Neural cell (in vitro differentiated cells): ENCODE results near the gene CACNA1A. TPM values are rescaled to one million over a fixed set of nuclear protein-coding genes. Genes with fewer than 3 reads are reported as not detected.

Experiments used
- H2AFZ ChIP-seq: fragments of 200-600, 300-800 bp; sonication (generic), shearing (Covaris generic); 2 replicates; pipeline ENCODE4 v1.6.0; 2014; ENCODE audit warnings: low read depth, mild to moderate bottlenecking, antibody characterized with exemption, low read length, moderate library complexity
- H3F3A ChIP-seq: fragments of 200-600 bp; shearing (Covaris generic); 2 replicates; pipeline ENCODE4 v1.6.1; 2016; ENCODE audit warnings: mild to moderate bottlenecking, moderate library complexity, mixed read lengths, antibody characterized with exemption, low read length; ENCODE audit not compliant: insufficient read depth, poor library complexity, severe bottlenecking
- H3K27ac ChIP-seq: fragments of 200-600, 300-800 bp; sonication (generic), shearing (Covaris generic); 2 replicates; pipeline ENCODE4 v1.5.1; 2014; ENCODE audit warnings: mild to moderate bottlenecking, low read length, moderate library complexity
- H3K27me3 ChIP-seq: fragments of 300-800, 200-600 bp; sonication (generic), shearing (Covaris generic); 2 replicates; pipeline ENCODE4 v1.6.0; 2014; ENCODE audit warnings: mild to moderate bottlenecking, low read depth, low read length, moderate library complexity; ENCODE audit not compliant: insufficient read depth
- H3K36me3 ChIP-seq: fragments of 300-800, 200-600 bp; sonication (generic), shearing (Covaris generic); 2 replicates; pipeline ENCODE4 v1.5.1; 2014; ENCODE audit warnings: mild to moderate bottlenecking, antibody characterized with exemption, low read length, moderate library complexity; ENCODE audit not compliant: insufficient read depth
- H3K4me2 ChIP-seq: fragments of 300-800, 200-600 bp; sonication (generic), shearing (Covaris generic); 2 replicates; pipeline ENCODE4 v1.6.0; 2014; ENCODE audit warnings: mild to moderate bottlenecking, low read length
- H3K4me3 ChIP-seq: fragments of 300-800, 200-600 bp; sonication (generic), shearing (Covaris generic); 2 replicates; pipeline ENCODE4 v1.5.1; 2014; ENCODE audit warnings: mild to moderate bottlenecking, low read length, moderate library complexity
- H3K79me2 ChIP-seq: fragments of 200-600 bp; shearing (Covaris generic); replicated peaks from 2 replicates; pipeline ENCODE4 v1.6.0; 2014; ENCODE audit warnings: mild to moderate bottlenecking, low read length, moderate library complexity; ENCODE audit not compliant: insufficient read depth
- H3K9ac ChIP-seq: fragments of 300-800, 200-600 bp; sonication (generic), shearing (Covaris generic); 2 replicates; pipeline ENCODE4 v1.6.1; 2016; ENCODE audit warnings: mild to moderate bottlenecking, low read length, mixed read lengths
- H3K9me2 ChIP-seq: fragments of 200-600 bp; shearing (Covaris generic); 2 replicates; pipeline ENCODE4 v1.6.1; 2016; ENCODE audit warnings: mild to moderate bottlenecking, low read length, mixed read lengths; ENCODE audit not compliant: insufficient read depth
- H3K9me3 ChIP-seq: fragments of 200-600, 300-800 bp; sonication (generic), shearing (Covaris generic); 2 replicates; pipeline ENCODE4 v1.6.1; 2016; ENCODE audit warnings: mild to moderate bottlenecking, mixed run types, low read length, moderate library complexity, mixed read lengths
- H4K20me1 ChIP-seq: fragments of 200-600 bp; shearing (Covaris generic); 2 replicates; pipeline ENCODE4 v1.6.1; 2016; ENCODE audit warnings: mild to moderate bottlenecking, mixed run types; ENCODE audit not compliant: insufficient read depth
- CTCF ChIP-seq: fragments of 450-650 bp; IDR thresholded peaks from 2 replicates; pipeline ENCODE4 v1.5.1; 2014; ENCODE audit warnings: antibody characterized with exemption, mild to moderate bottlenecking, moderate library complexity; ENCODE audit not compliant: poor library complexity, severe bottlenecking
- EP300 ChIP-seq: fragments of 450-650 bp; conservative IDR thresholded peaks from 2 replicates; pipeline ENCODE4 v1.6.1; 2014; ENCODE audit warnings: antibody characterized with exemption, mild to moderate bottlenecking, moderate library complexity; ENCODE audit not compliant: poor library complexity, severe bottlenecking
- EZH2 ChIP-seq: fragments of 200-600, 300-800 bp; shearing (Covaris generic), sonication (generic); IDR thresholded peaks from 2 replicates; pipeline ENCODE4 v1.6.1; 2014; ENCODE audit warnings: antibody characterized with exemption, low read length, borderline replicate concordance, mild to moderate bottlenecking; ENCODE audit not compliant: insufficient read depth, poor library complexity, severe bottlenecking
- MXI1 ChIP-seq: fragments of 450-650 bp; conservative IDR thresholded peaks from 2 replicates; pipeline ENCODE4 v1.6.1; 2014; ENCODE audit warnings: antibody characterized with exemption, mild to moderate bottlenecking; ENCODE audit not compliant: poor library complexity, severe bottlenecking
- POLR2AphosphoS5 ChIP-seq: IDR thresholded peaks from 2 replicates; pipeline ENCODE4 v1.6.1; 2012
- RAD21 ChIP-seq: fragments of 450-650 bp; conservative IDR thresholded peaks from 2 replicates; pipeline ENCODE4 v1.6.1; 2014; ENCODE audit warnings: antibody characterized with exemption, mild to moderate bottlenecking, moderate library complexity
- REST ChIP-seq: IDR thresholded peaks from 2 replicates; pipeline ENCODE4 v1.6.1; 2012; ENCODE audit warnings: borderline replicate concordance
- SMC3 ChIP-seq: fragments of 450-650 bp; conservative IDR thresholded peaks from 2 replicates; pipeline ENCODE4 v1.6.1; 2014; ENCODE audit warnings: antibody characterized with exemption, mild to moderate bottlenecking, moderate library complexity; ENCODE audit not compliant: poor library complexity
- TAF1 ChIP-seq: IDR thresholded peaks from 2 replicates; pipeline ENCODE4 v1.6.1; 2012; ENCODE audit warnings: low read depth
- polyA plus RNA-seq: library from polyadenylated mRNA; depleted of rRNA; stranded (reverse); fragments of >200 nt; gene quantifications from 2 replicates; pipeline ENCODE4 v1.2.3, GENCODE V29; 2014

Gene CACNA1A
- polyA plus RNA-seq, 1 donor from 2014 or later, result 6.9 TPM

- H3K4me3 ChIP-seq, result no peak overlapping the region
- H3K36me3 ChIP-seq, result peaks cover 4% of the 10 kb centered on the region
- H3F3A ChIP-seq, result no peaks in the 10 kb centered on the region
- no peak overlapping the region for H3K27ac ChIP-seq
- TF ChIP-seq SMC3, result no peak
- TF ChIP-seq RAD21, result no peak
- TF ChIP-seq EZH2, result no peak
- TF ChIP-seq CTCF, result no peak
- TF ChIP-seq POLR2AphosphoS5, result no peak
- no peak for TF ChIP-seq TAF1
- no peak for TF ChIP-seq REST
- no peak for TF ChIP-seq MXI1
- TF ChIP-seq EP300, result no peak
- H3K9me3 ChIP-seq, result no peaks in the 10 kb centered on the region
- no peak overlapping the region for H3K9ac ChIP-seq
- H3K79me2 ChIP-seq, result no peaks in the 10 kb centered on the region
- no peaks in the 10 kb centered on the region for H3K9me2 ChIP-seq
- no peaks in the 10 kb centered on the region for H4K20me1 ChIP-seq
- H3K27me3 ChIP-seq, result no peaks in the 10 kb centered on the region
- H3K4me2 ChIP-seq, result no peak overlapping the region
- no peak overlapping the region for H2AFZ ChIP-seq
Observed at GRCh38 chr19:13284929-13285928, 221.1 kb downstream of the CACNA1A start.

GRCh38 chr19:13283871-13284270, 222.4 kb downstream of the CACNA1A start:
- Histone ChIP-seq H2AFZ (no peak overlapping the region), H3K9me3 (no peaks in the 10 kb centered on the region), H3F3A (no peaks in the 10 kb centered on the region), H3K9me2 (no peaks in the 10 kb centered on the region), H3K36me3 (peaks cover 4% of the 10 kb centered on the region), H3K9ac (no peak overlapping the region), H4K20me1 (no peaks in the 10 kb centered on the region), H3K79me2 (no peaks in the 10 kb centered on the region), H3K4me2 (no peak overlapping the region), H3K27me3 (no peaks in the 10 kb centered on the region), H3K4me3 (no peak overlapping the region), H3K27ac (no peak overlapping the region)
- TF ChIP-seq RAD21 (no peak), EZH2 (no peak), MXI1 (no peak), TAF1 (no peak), CTCF (no peak), SMC3 (no peak), REST (no peak), POLR2AphosphoS5 (no peak), EP300 (no peak)
